GM23338 (cell line): ENCODE data around the gene BICD2. TPM values are rescaled to one million over a fixed set of nuclear protein-coding genes. Genes with fewer than 3 reads are reported as not detected.

Experiments
- ATAC-seq: fragments of 200-7000 bp; cut with Tn5 transposase; 3 replicates; pipeline ENCODE4 v1.9.1; 2020
- DNase-seq: peaks from one replicate; pipeline ENCODE4 v3.0.0-alpha.2; 2015; ENCODE audit warnings: low spot score
- H2AFZ ChIP-seq: fragments of 200-600 bp; sonication (generic); 2 replicates; pipeline ENCODE4 v1.8.0; 2016; ENCODE audit warnings: antibody characterized with exemption, mild to moderate bottlenecking, moderate library complexity
- H3F3A ChIP-seq: fragments of 200-600 bp; sonication (generic); replicated peaks from 2 replicates; pipeline ENCODE4 v1.8.0; 2017; ENCODE audit warnings: antibody characterized with exemption, mixed run types, low read depth
- H3K27ac ChIP-seq: fragments of 200-600 bp; sonication (generic); 2 replicates; pipeline ENCODE4 v1.6.1; 2016; ENCODE audit warnings: low read depth
- H3K27me3 ChIP-seq: fragments of 200-600 bp; sonication (generic); 2 replicates; pipeline ENCODE4 v1.8.0; 2016; ENCODE audit warnings: mild to moderate bottlenecking, mixed run types, moderate library complexity; ENCODE audit not compliant: insufficient read depth
- H3K36me3 ChIP-seq: fragments of 200-600 bp; sonication (generic); 2 replicates; pipeline ENCODE4 v1.8.0; 2016; ENCODE audit warnings: mild to moderate bottlenecking; ENCODE audit not compliant: insufficient read depth
- H3K4me1 ChIP-seq: fragments of 200-600 bp; sonication (generic); 2 replicates; pipeline ENCODE4 v1.8.0; 2016; ENCODE audit warnings: mild to moderate bottlenecking, moderate library complexity; ENCODE audit not compliant: insufficient read depth
- H3K4me2 ChIP-seq: fragments of 200-600 bp; sonication (generic); 2 replicates; pipeline ENCODE4 v1.7.1; 2017; ENCODE audit warnings: mixed run types
- H3K4me3 ChIP-seq: fragments of 200-600 bp; sonication (generic); 2 replicates; pipeline ENCODE4 v1.6.1; 2016; ENCODE audit warnings: mixed run types
- H3K79me2 ChIP-seq: fragments of 200-600 bp; sonication (generic); replicated peaks from 2 replicates; pipeline ENCODE4 v1.8.0; 2017; ENCODE audit warnings: mild to moderate bottlenecking; ENCODE audit not compliant: insufficient read depth
- H3K9me2 ChIP-seq: fragments of 200-600 bp; sonication (generic); 2 replicates; pipeline ENCODE4 v1.8.0; 2017; ENCODE audit not compliant: insufficient read depth
- H4K20me1 ChIP-seq: fragments of 200-600 bp; sonication (generic); replicated peaks from 2 replicates; pipeline ENCODE4 v1.8.0; 2017; ENCODE audit warnings: mild to moderate bottlenecking; ENCODE audit not compliant: insufficient read depth
- H3K27ac Mint-ChIP-seq: 2 replicates; pipeline ENCODE4 v1.8.0; 2020; ENCODE audit warnings: inconsistent platforms, mild to moderate bottlenecking, moderate library complexity, mixed read lengths
- H3K27me3 Mint-ChIP-seq: 3 replicates; pipeline ENCODE4 v1.8.0; 2022; ENCODE audit warnings: low read depth, mild to moderate bottlenecking, moderate library complexity, mixed read lengths, inconsistent platforms; ENCODE audit not compliant: insufficient read depth, poor library complexity
- H3K36me3 Mint-ChIP-seq: 3 replicates; pipeline ENCODE4 v1.8.0; 2021; ENCODE audit warnings: low read depth, mild to moderate bottlenecking, inconsistent platforms, moderate library complexity, mixed read lengths
- H3K4me1 Mint-ChIP-seq: 3 replicates; pipeline ENCODE4 v1.8.0; 2020; ENCODE audit warnings: mild to moderate bottlenecking, inconsistent platforms, mixed read lengths
- H3K4me3 Mint-ChIP-seq: 3 replicates; pipeline ENCODE4 v1.8.0; 2021; ENCODE audit warnings: moderate library complexity, mild to moderate bottlenecking, inconsistent platforms, mixed read lengths
- H3K9me3 Mint-ChIP-seq: 3 replicates; pipeline ENCODE4 v1.8.0; 2020; ENCODE audit warnings: moderate library complexity, mild to moderate bottlenecking, inconsistent platforms, mixed read lengths
- CREB1 ChIP-seq: fragments of 250-450 bp; sonication (Bioruptor Pico); IDR thresholded peaks from 2 replicates; pipeline ENCODE4 v1.5.0; 2020; ENCODE audit warnings: low read depth, mild to moderate bottlenecking, moderate library complexity
- CTCF ChIP-seq, 2 experiments: fragments of 200-600 bp in 1 of 2; sonication (generic) in 1 of 2; conservative IDR thresholded peaks; 2 replicates each; pipeline versions ENCODE4 v1.5.1 to v1.6.1; 2016 to 2017; ENCODE audit warnings: antibody characterized with exemption in 2 of 2, low read depth in 2 of 2, mild to moderate bottlenecking in 2 of 2, moderate library complexity in 1 of 2
- ETS1 ChIP-seq: IDR thresholded peaks from 2 replicates; pipeline ENCODE4 v1.6.1; 2016; ENCODE audit warnings: antibody characterized with exemption
- EZH2 ChIP-seq: fragments of 200-600 bp; sonication (generic); IDR thresholded peaks from one replicate; pipeline ENCODE4 v1.8.0; 2017; ENCODE audit warnings: antibody characterized with exemption, mild to moderate bottlenecking, low read depth; ENCODE audit not compliant: unreplicated experiment
- EZH2phosphoT487 ChIP-seq: fragments of 200-600 bp; sonication (generic); IDR thresholded peaks from one replicate; pipeline ENCODE4 v1.8.1; 2018; ENCODE audit warnings: antibody characterized with exemption; ENCODE audit not compliant: unreplicated experiment
- JUNB ChIP-seq: IDR thresholded peaks from one replicate; pipeline ENCODE4 v1.6.1; 2016; ENCODE audit warnings: antibody characterized with exemption; ENCODE audit not compliant: unreplicated experiment
- REST ChIP-seq: IDR thresholded peaks from one replicate; pipeline ENCODE4 v1.6.1; 2018; ENCODE audit warnings: antibody characterized with exemption; ENCODE audit not compliant: unreplicated experiment
- ZNF114 ChIP-seq: fragments of 250-450 bp; sonication (Bioruptor Pico); IDR thresholded peaks from 2 replicates; pipeline ENCODE4 v1.5.0; 2020; ENCODE audit warnings: mild to moderate bottlenecking, moderate library complexity
- ZNF331 ChIP-seq: fragments of 250-450 bp; sonication (Bioruptor Pico); IDR thresholded peaks from 2 replicates; pipeline ENCODE4 v1.5.0; 2020; ENCODE audit warnings: low read depth, mild to moderate bottlenecking, moderate library complexity
- ZNF462 ChIP-seq: fragments of 250-450 bp; sonication (Bioruptor Pico); IDR thresholded peaks from 2 replicates; pipeline ENCODE4 v1.5.0; 2020; ENCODE audit warnings: mild to moderate bottlenecking, moderate library complexity
- polyA plus RNA-seq: library from polyadenylated mRNA; unstranded; fragments of >200 nt; fragmentation: Nextera tagmentation; extraction: Ambion mirVana; gene quantifications from 2 replicates; pipeline ENCODE4 v1.2.1, GENCODE V29; 2016
- total RNA-seq: library from RNA; depleted of rRNA; stranded (reverse); fragments of >200 nt; shearing (Covaris generic); gene quantifications from 2 replicates; pipeline ENCODE4 v1.2.3, GENCODE V29; 2014

The BICD2 gene
- total and polyA plus RNA-seq, 2 experiments from 2014 or later, result 8.7 to 34.3 TPM

GRCh38 chr9:92712767-92713166, 51.9 kb downstream of the BICD2 start:
- DNase-seq, result no peak

More at GRCh38 chr9:92712767-92713166, 51.9 kb downstream of the BICD2 start:
- no peak overlapping the region for H3K27ac ChIP-seq
- H3K36me3 ChIP-seq, result peaks cover 20% of the 10 kb centered on the region; the same call in 1 of the 2 replicates
- H3F3A ChIP-seq, result no peaks in the 10 kb centered on the region
- no peak overlapping the region for H3K4me2 ChIP-seq
- H3K4me1 Mint-ChIP-seq, result no peaks in the 10 kb centered on the region; the same call in 2 of the 3 replicates
- no peak overlapping the region for H3K27ac Mint-ChIP-seq
- H3K4me3 ChIP-seq, result no peak overlapping the region
- H3K4me3 Mint-ChIP-seq, result no peak overlapping the region
- peaks cover 39% of the 10 kb centered on the region for H3K36me3 Mint-ChIP-seq
- no peaks in the 10 kb centered on the region for H3K9me2 ChIP-seq
- H3K79me2 ChIP-seq, result 0 out of 2 replicates have a peak, but pooled peaks cover 3% of the 10 kb centered on the region
- no peaks in the 10 kb centered on the region for H3K4me1 ChIP-seq
- no peaks in the 10 kb centered on the region; the same call in 1 of the 2 replicates for H4K20me1 ChIP-seq
- no peak overlapping the region for H2AFZ ChIP-seq
- ATAC-seq, result no peak
- H3K9me3 Mint-ChIP-seq, result no peaks in the 10 kb centered on the region
- peaks cover 4% of the 10 kb centered on the region for H3K27me3 Mint-ChIP-seq
- H3K27me3 ChIP-seq, result no peaks in the 10 kb centered on the region
- no peak for TF ChIP-seq ZNF114
- no peak for TF ChIP-seq ETS1
- TF ChIP-seq EZH2, result no peak
- TF ChIP-seq CREB1 (CRISPR knock-in tag), result no peak
- TF ChIP-seq ZNF331 (CRISPR knock-in tag), result no peak
- no peak for TF ChIP-seq REST
- no peak for TF ChIP-seq JUNB
- no peak for TF ChIP-seq ZNF462 (CRISPR knock-in tag)
- TF ChIP-seq EZH2phosphoT487, result no peak
- no peak for TF ChIP-seq CTCF (conservative IDR thresholded peaks at IDR 0.05; ENCODE audit: low read depth in 2 of 2)
